ENCODE measurements around the gene SNTG2. TPM values are rescaled to one million over a fixed set of nuclear protein-coding genes. Genes with fewer than 3 reads are reported as not detected.

Gene SNTG2
- total RNA-seq, 4 donors from 2014 or later: 1.9 to 14.0 (median 6.7) TPM

GRCh38 chr2:1187189-1187588 is 236.5 kb downstream of the SNTG2 start:
- DNase-seq (ENCODE audit: low spot score) (no peak), ATAC-seq (ENCODE audit: low FRiP score) (no peak)
- TF ChIP-seq CTCF (IDR thresholded peaks at IDR 0.05): no peak

GRCh38 chr2:1192121-1192520 is 241.5 kb downstream of the SNTG2 start:
- TF ChIP-seq CTCF (IDR thresholded peaks at IDR 0.05): no peak
- DNase-seq (ENCODE audit: low spot score) (no peak), ATAC-seq (ENCODE audit: low FRiP score) (no peak)

DNA sequence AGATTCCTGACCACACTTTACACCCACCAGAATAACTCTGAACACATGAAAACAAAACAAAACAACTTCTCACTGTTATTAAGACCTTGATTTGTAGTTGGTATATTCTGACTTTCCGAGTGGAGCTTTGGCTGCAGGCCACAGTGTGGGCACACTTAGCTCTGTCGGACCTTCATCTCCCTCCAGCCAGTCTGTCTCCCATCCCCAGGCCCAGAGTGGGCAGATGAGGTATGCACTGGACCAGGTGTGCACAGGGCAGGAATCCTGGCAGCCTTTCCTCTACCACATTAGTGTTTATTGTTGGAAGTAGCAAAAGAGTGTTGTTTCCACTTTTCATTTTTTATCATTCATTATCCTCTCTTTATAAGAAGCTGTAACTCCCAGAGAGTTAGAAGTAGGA is 243.2 kb downstream of the SNTG2 start:
- ATAC-seq (ENCODE audit: low FRiP score): no peak
- DNase-seq (ENCODE audit: low spot score): no peak
- no peak for TF ChIP-seq CTCF (IDR thresholded peaks at IDR 0.05)

DNA sequence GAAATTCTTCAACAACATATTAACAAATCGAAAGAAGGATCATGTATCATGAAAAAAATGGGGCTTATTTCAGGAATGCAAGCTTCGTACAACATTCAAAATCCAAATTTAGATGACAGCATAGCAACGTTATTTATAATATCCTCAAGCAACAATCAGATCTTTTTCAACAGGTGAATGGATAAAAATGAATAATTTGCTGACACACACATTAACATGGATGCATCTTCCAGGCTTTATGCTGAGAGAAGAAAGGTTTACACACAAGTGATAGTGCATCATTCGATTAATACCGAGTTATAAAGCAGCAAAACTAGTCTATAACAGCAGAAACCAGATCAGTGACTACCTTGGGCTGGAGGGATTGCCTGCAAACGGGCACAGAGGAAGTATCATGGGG is 253.1 kb downstream of the SNTG2 start:
- no peak for TF ChIP-seq CTCF (IDR thresholded peaks at IDR 0.05)
- no peak for DNase-seq (ENCODE audit: low spot score)
- no peak for ATAC-seq (ENCODE audit: low FRiP score)

- TF ChIP-seq CTCF (IDR thresholded peaks at IDR 0.05): no peak
- no peak for DNase-seq (ENCODE audit: low spot score)
- ATAC-seq (ENCODE audit: low FRiP score): no peak
Measured at GRCh38 chr2:1205853-1206252, 255.2 kb downstream of the SNTG2 start.

DNA sequence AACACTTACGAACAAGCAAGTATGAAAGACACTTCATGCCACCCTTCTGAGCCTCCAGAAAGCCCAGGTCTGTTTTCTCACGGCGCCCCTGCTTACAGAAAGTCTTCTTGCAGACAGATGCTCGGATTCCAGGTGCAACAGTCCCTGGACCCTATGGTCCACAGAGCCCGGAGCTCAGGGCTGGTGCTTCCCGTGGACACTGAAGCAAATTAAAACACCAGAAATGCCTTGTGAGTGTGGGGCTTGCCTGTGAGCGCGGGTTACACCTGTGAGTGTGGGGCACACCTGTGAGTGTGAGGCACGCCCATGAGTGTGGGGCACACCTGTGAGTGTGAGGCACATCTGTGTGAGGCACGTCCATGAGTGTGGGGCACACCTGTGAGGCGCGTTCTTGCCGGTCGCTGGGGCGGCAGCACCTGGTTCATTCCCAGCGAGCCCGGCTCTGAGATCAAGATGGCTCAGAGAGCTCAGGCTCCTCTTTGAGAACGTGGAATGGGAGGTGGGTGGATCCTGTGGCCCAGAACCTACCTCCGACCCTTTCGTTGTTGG is 257.4 kb downstream of the SNTG2 start:
- TF ChIP-seq CTCF (IDR thresholded peaks at IDR 0.05): no peak
- DNase-seq (ENCODE audit: low spot score) (no peak), ATAC-seq (ENCODE audit: low FRiP score) (no peak)

- DNase-seq (ENCODE audit: low spot score): no peak
- ATAC-seq (ENCODE audit: low FRiP score): no peak
- no peak for TF ChIP-seq CTCF (IDR thresholded peaks at IDR 0.05)
Measured at GRCh38 chr2:1208522-1208921, 257.9 kb downstream of the SNTG2 start.

Data from omental fat pad (tissue), 4 donors.